GM12878 (cell line): ENCODE results near the gene SLX4IP. TPM values are rescaled to one million over a fixed set of nuclear protein-coding genes. Genes with fewer than 3 reads are reported as not detected.

ENCODE experiments used
- ETV6 ChIP-seq, 2 experiments: fragments of 450-650 bp in 1 of 2; IDR thresholded peaks in 1 of 2; conservative IDR thresholded peaks in 1 of 2; 2 replicates each; pipeline ENCODE4 v1.6.1; 2014; ENCODE audit warnings: antibody characterized with exemption in 1 of 2, borderline replicate concordance in 1 of 2, low read depth in 1 of 2, mild to moderate bottlenecking in 1 of 2, moderate library complexity in 1 of 2
- FOXM1 ChIP-seq: IDR thresholded peaks from 2 replicates; pipeline ENCODE4 v1.6.1; 2012; ENCODE audit warnings: low read depth, mild to moderate bottlenecking, inconsistent platforms, low read length, moderate library complexity
- IKZF2 ChIP-seq, 2 experiments: fragments of 450-650 bp; IDR thresholded peaks; 2 replicates each; pipeline ENCODE4 v1.6.1; 2017; ENCODE audit warnings: mild to moderate bottlenecking in 2 of 2, moderate library complexity in 2 of 2
- KAT2A ChIP-seq: conservative IDR thresholded peaks from 2 replicates; pipeline ENCODE4 v1.6.1; 2011; ENCODE audit warnings: low read depth, low read length; ENCODE audit not compliant: control insufficient read depth
- NFYB ChIP-seq: IDR thresholded peaks from 2 replicates; pipeline ENCODE4 v1.6.1; 2011; ENCODE audit warnings: low read depth, mild to moderate bottlenecking, low read length, improper control_type of control experiment, moderate library complexity; ENCODE audit not compliant: insufficient read depth
- PAX5 ChIP-seq: IDR thresholded peaks from 2 replicates; pipeline ENCODE4 v1.6.1; 2011; ENCODE audit warnings: low read depth, low read length, borderline replicate concordance
- TBL1XR1 ChIP-seq: IDR thresholded peaks from 2 replicates; pipeline ENCODE4 v1.6.1; 2012; ENCODE audit warnings: low read depth, low read length, improper control_type of control experiment
- YY1 ChIP-seq: IDR thresholded peaks from 2 replicates; pipeline ENCODE4 v1.6.1; 2011; ENCODE audit warnings: low read depth, mild to moderate bottlenecking, low read length
- polyA plus RNA-seq, 11 experiments: library from polyadenylated mRNA; depleted of rRNA in 4 of 11; unstranded in 6 of 11; stranded (reverse) in 5 of 11; fragments of >200 nt; fragmentation: Nextera tagmentation in 4 of 11; fragmentation: Illumina TruSeq in 1 of 11; extraction: Ambion mirVana in 4 of 11; extraction: Trizol in 1 of 11; gene quantifications; 1 replicate in 1 of 11; 2 replicates in 10 of 11; pipeline versions ENCODE4 v1.2.1 to v1.2.3, GENCODE V29; 2011 to 2016; ENCODE audit warnings: inconsistent platforms in 2 of 11, missing spikeins in 2 of 11, low read depth in 1 of 11
- total RNA-seq, 4 experiments: library from RNA; depleted of rRNA in 3 of 4; stranded (reverse); fragments of >200 nt in 3 of 4; fragmentation: Illumina TruSeq in 1 of 4; extraction: Trizol in 1 of 4; gene quantifications; 2 replicates each; pipeline versions ENCODE4 v1.2.1 to v1.2.3, GENCODE V29; 2013 to 2021
- TF ChIP-seq, protein P1 (sequence below): fragments of 450-650 bp; formaldehyde crosslinking; IDR thresholded peaks from 2 replicates; pipeline ENCODE4 v1.5.0; 2022; ENCODE audit warnings: mild to moderate bottlenecking, missing genetic modification characterization

The SLX4IP gene
- total and polyA plus RNA-seq, 10 of the 15 experiments (the other 5 are each of a cell fraction or from before 2014, with no cell fraction given) = 2.2 to 11.0 (median 6.3) TPM

DNA sequence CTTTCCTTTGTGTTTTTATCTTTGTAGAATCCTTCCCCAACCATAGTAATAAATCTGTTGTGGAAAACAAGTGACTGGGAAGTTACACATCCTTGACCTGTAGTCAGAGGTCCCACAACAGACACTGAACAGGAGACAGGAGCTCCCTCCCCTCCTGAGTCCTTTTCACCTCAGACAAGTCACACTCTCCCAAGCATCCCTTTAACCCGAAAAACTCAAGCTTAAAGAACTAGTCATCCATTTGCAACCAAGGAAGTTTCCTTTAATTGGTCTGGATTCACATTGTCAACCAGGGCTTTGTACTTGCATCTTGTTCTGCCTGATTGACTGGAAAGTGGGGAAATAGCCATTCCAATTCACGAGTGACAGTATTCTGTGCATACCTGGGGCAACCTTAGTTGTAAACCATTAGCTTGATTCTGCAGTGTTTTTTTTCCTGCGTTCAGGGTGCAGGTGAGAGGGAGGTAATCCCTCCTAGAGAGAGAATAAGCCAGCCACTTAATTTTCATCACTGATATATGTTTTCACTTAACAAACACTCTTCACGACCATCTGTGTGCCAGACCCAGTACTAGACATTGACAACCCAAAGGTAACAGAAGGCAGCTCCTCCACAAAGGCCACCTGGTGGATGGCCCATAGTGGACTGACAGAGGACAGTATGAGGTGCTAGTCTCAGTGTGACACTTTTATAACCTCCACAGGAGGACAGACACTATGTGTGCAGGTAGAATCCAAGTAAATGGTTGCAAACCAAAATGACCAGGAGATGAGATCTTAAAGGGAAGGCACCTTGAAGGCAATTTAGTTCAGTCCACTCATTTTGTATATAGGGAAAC is 112.4 kb downstream of the SLX4IP start (continued):
- TF ChIP-seq, protein P1, sequence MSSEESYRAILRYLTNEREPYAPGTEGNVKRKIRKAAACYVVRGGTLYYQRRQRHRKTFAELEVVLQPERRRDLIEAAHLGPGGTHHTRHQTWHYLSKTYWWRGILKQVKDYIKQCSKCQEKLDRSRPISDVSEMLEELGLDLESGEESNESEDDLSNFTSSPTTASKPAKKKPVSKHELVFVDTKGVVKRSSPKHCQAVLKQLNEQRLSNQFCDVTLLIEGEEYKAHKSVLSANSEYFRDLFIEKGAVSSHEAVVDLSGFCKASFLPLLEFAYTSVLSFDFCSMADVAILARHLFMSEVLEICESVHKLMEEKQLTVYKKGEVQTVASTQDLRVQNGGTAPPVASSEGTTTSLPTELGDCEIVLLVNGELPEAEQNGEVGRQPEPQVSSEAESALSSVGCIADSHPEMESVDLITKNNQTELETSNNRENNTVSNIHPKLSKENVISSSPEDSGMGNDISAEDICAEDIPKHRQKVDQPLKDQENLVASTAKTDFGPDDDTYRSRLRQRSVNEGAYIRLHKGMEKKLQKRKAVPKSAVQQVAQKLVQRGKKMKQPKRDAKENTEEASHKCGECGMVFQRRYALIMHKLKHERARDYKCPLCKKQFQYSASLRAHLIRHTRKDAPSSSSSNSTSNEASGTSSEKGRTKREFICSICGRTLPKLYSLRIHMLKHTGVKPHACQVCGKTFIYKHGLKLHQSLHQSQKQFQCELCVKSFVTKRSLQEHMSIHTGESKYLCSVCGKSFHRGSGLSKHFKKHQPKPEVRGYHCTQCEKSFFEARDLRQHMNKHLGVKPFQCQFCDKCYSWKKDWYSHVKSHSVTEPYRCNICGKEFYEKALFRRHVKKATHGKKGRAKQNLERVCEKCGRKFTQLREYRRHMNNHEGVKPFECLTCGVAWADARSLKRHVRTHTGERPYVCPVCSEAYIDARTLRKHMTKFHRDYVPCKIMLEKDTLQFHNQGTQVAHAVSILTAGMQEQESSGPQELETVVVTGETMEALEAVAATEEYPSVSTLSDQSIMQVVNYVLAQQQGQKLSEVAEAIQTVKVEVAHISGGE (CRISPR knock-in tag) = no peak
- TF ChIP-seq NFYB = no peak
- no peak for TF ChIP-seq KAT2A
- TF ChIP-seq PAX5 = no peak
- TF ChIP-seq ETV6 (conservative IDR thresholded peaks at IDR 0.05 in 1 of 2, IDR thresholded peaks at IDR 0.05 in 1 of 2; ENCODE audit: borderline replicate concordance in 1 of 2, low read depth in 1 of 2) = no peak
- TF ChIP-seq IKZF2 (IDR thresholded peaks at IDR 0.05) = no peak
- no peak for TF ChIP-seq TBL1XR1
- TF ChIP-seq FOXM1 = no peak
- TF ChIP-seq YY1 = no peak
